ENCODE data around the gene FMO5. TPM values are rescaled to one million over a fixed set of nuclear protein-coding genes. Genes with fewer than 3 reads are reported as not detected.

The FMO5 gene
- total and polyA plus RNA-seq, 10 of the 15 experiments (the other 5 are each of a cell fraction or from before 2014, with no cell fraction given): 0.05 to 0.58 (median 0.19) TPM

DNA sequence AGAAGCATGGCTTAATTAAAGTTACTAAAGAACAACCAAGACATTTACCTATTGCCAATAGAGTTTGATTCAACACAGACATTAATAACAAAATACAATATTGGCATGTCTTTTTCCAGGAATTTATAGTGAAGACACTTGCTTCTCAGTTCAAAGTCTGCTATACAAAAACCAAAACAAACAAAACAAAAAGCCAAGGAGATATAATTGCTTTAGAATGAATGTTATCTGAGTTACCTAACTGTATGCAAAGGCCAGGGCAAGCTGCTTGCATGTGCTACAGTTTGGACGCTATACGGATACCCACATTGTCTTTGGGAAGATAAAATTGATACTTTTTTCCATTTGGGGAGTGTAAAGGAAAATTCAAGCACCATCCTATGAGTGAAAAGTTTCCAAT lies 13.6 kb downstream of the FMO5 start (continued):
- TF ChIP-seq IRF5 (IDR thresholded peaks at IDR 0.05; ENCODE audit: borderline replicate concordance) (no peak), E2F8 (IDR thresholded peaks at IDR 0.05; ENCODE audit: low read depth, partially characterized antibody) (no peak)

- WGBS (ENCODE audit: insufficient coverage, insufficient replicate concordance, low lambda C conversion rate, missing lambda C conversion rate): 44% methylated on average over 2 of the region's 2 CpGs
- ChIA-PET RAD21 (ENCODE audit: unreplicated experiment) (no interaction called here), POLR2A (no interaction called here), CTCF (no interaction called here), SMC1A (ENCODE audit: uncharacterized antibody, unreplicated experiment) (no interaction called here)
- Histone ChIP-seq H3K4me2 (ENCODE audit: control insufficient read depth, insufficient read depth) (no peak overlapping the region), H3K27ac (ENCODE audit: control insufficient read depth, insufficient read depth) (no peak overlapping the region), H3K9me3 (replicated peaks; ENCODE audit: control insufficient read depth, insufficient read depth, low read length) (no peaks in the 10 kb centered on the region), H3K4me1 (ENCODE audit: control insufficient read depth, insufficient read depth, low read length) (no peaks in the 10 kb centered on the region), H3K36me3 (ENCODE audit: control insufficient read depth in 2 of 2, insufficient read depth in 2 of 2, low read length in 1 of 2) (no peaks in the 10 kb centered on the region), H3K79me2 (ENCODE audit: control insufficient read depth, insufficient read depth, low read length) (no peaks in the 10 kb centered on the region), H3K27me3 (replicated peaks in 1 of 2; ENCODE audit: control insufficient read depth in 2 of 2, insufficient read depth in 2 of 2, low read length in 1 of 2) (no peaks in the 10 kb centered on the region), H3K4me3 (no peak overlapping the region), H2AFZ (ENCODE audit: control insufficient read depth, low read depth, low read length) (no peak overlapping the region), H4K20me1 (ENCODE audit: control insufficient read depth, insufficient read depth) (no peaks in the 10 kb centered on the region), H3K9ac (ENCODE audit: control insufficient read depth, insufficient read depth, low read length) (no peak overlapping the region)
- BruUV-seq (replicated peaks): no TSS peak
- ATAC-seq (no peak), DNase-seq (ENCODE audit: low read depth, low spot score) (no peak), FAIRE-seq (no peak)
- in situ Hi-C loops (cut with MboI): no loop called here
- intact Hi-C loops (cut with micrococcal nuclease; ENCODE audit: unreplicated experiment): no loop called here
- TF ChIP-seq ZZZ3 (IDR thresholded peaks at IDR 0.05; ENCODE audit: control insufficient read depth, insufficient read length, low read depth) (no peak), ELK1 (IDR thresholded peaks at IDR 0.05; ENCODE audit: low read depth, low read length) (no peak), FOXM1 (IDR thresholded peaks at IDR 0.05; ENCODE audit: low read depth, low read length) (no peak), PKNOX1 (IDR thresholded peaks at IDR 0.05) (no peak), MTA2 (IDR thresholded peaks at IDR 0.05; ENCODE audit: low read depth) (no peak), HDAC2 (IDR thresholded peaks at IDR 0.05) (no peak), FOS (IDR thresholded peaks at IDR 0.05; ENCODE audit: borderline replicate concordance, extremely low read depth, insufficient read length) (no peak), YY1 (IDR thresholded peaks at IDR 0.05; ENCODE audit: low read depth, low read length) (no peak), LARP7 (IDR thresholded peaks at IDR 0.05) (no peak), TCF3 (IDR thresholded peaks at IDR 0.05; ENCODE audit: borderline replicate concordance, insufficient read depth, low read depth, low read length) (no peak), NFXL1 (IDR thresholded peaks at IDR 0.05; ENCODE audit: borderline replicate concordance) (no peak), HDAC6 (IDR thresholded peaks at IDR 0.05; ENCODE audit: unreplicated experiment) (no peak), RCOR1 (conservative IDR thresholded peaks at IDR 0.05; ENCODE audit: low read depth, low read length) (no peak), ZBED1 (IDR thresholded peaks at IDR 0.05; ENCODE audit: borderline replicate concordance) (no peak), BACH1 (IDR thresholded peaks at IDR 0.05; ENCODE audit: borderline replicate concordance) (no peak)
- TF ChIP-seq, protein P1, sequence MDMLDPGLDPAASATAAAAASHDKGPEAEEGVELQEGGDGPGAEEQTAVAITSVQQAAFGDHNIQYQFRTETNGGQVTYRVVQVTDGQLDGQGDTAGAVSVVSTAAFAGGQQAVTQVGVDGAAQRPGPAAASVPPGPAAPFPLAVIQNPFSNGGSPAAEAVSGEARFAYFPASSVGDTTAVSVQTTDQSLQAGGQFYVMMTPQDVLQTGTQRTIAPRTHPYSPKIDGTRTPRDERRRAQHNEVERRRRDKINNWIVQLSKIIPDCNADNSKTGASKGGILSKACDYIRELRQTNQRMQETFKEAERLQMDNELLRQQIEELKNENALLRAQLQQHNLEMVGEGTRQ (IDR thresholded peaks at IDR 0.05; ENCODE audit: borderline replicate concordance, low read depth, low read length): no peak
Observed at GRCh38 chr1:147210987-147211386, 14.2 kb downstream of the FMO5 start.

All from GM12878 (cell line).